ENCODE results near the gene RIC1. TPM values are rescaled to one million over a fixed set of nuclear protein-coding genes. Genes with fewer than 3 reads are reported as not detected.

Gene RIC1
- total RNA-seq, 1 donor = 37.8 TPM

DNA sequence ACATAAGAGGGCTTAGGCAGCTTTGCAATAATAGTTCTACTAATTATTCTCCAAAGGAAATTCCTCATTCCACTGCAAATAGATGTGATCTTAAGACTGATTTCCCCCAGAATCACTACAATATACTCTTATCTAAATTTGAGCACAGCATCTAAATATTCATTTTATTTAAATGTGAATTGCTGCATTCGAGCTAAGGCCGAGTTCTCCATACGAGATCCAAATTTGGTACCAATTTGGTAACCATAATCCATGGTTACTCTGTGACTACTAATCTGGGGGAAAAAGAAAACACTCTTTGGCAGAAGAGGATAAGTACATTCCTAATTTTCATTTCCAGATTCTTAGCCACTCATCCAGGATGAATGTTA, 19.7 kb upstream of the RIC1 start:
- TF ChIP-seq, protein P1, sequence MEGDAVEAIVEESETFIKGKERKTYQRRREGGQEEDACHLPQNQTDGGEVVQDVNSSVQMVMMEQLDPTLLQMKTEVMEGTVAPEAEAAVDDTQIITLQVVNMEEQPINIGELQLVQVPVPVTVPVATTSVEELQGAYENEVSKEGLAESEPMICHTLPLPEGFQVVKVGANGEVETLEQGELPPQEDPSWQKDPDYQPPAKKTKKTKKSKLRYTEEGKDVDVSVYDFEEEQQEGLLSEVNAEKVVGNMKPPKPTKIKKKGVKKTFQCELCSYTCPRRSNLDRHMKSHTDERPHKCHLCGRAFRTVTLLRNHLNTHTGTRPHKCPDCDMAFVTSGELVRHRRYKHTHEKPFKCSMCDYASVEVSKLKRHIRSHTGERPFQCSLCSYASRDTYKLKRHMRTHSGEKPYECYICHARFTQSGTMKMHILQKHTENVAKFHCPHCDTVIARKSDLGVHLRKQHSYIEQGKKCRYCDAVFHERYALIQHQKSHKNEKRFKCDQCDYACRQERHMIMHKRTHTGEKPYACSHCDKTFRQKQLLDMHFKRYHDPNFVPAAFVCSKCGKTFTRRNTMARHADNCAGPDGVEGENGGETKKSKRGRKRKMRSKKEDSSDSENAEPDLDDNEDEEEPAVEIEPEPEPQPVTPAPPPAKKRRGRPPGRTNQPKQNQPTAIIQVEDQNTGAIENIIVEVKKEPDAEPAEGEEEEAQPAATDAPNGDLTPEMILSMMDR (IDR thresholded peaks at IDR 0.05; ENCODE audit: insufficient read depth, low read length) = no peak
- no peak for DNase-seq (ENCODE audit: low read depth)
- peak overlapping the region; percentile 59 for H3K4me3 ChIP-seq (ENCODE audit: low read depth, low read length)

DNA sequence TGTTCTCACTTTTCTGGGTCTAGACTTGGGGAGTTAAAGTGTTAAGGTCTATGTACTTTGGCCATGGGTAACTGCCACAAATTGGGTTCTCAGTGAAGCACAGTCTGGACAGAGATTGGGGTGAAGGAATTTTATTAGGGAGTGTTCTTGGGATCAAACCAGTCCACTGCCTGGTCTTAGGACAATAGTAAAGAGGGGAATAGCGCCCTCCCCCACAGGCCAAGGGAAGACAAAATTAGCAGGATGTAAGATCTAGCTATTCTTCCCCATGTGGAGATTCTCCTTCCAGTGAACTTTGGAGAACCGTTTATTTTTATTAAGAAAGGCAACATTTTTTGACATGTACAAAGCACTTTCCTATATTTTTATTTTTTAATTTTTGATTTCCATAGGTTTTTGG, 18.4 kb upstream of the RIC1 start:
- no peak overlapping the region for H3K4me3 ChIP-seq (ENCODE audit: low read depth, low read length)
- DNase-seq (ENCODE audit: low read depth) = no peak
- TF ChIP-seq, protein P1 (IDR thresholded peaks at IDR 0.05; ENCODE audit: insufficient read depth, low read length) = no peak

DNA sequence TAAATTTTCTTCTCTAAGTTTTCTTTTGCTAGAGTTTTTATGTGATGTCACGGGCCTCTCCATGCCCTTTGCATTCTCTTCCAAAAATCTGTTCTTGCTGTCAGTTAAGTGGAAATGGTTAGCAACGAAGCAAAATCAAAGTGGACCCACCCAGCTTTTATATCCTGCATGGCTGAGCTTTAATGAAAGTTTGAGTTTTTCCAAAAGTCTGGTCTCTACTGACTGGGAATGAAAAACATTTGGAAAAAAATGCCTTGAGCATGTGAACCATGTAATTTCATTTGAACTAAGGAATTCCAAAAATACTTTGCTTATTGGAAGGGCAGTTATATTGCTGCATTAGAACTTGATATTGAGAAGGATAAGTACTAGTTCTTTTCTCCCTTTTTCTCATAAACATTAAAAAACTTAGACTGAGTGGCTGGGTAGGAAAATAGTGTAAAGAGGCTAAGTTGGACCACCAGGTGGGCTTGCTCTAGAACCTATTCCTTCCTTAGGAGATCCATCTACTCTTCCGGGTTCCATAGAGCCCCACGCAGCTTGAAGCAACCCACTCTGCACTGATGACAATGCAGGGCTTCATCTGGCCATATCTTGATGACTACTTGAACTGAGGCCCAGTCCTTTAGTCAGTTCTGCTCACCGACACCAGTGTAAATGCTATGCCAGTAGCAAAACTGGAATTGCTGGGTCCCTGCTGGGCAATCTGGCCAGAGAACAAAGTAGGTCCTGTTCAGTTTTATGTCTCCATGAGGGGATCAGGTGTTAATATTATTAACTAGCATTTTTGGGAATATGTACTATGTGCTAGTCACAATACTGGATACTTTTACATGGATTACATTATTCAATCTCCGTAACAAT, 17.4 kb upstream of the RIC1 start:
- H3K4me3 ChIP-seq (ENCODE audit: low read depth, low read length) = no peak overlapping the region
- TF ChIP-seq, protein P1 (IDR thresholded peaks at IDR 0.05; ENCODE audit: insufficient read depth, low read length) = no peak
- DNase-seq (ENCODE audit: low read depth) = no peak

DNA sequence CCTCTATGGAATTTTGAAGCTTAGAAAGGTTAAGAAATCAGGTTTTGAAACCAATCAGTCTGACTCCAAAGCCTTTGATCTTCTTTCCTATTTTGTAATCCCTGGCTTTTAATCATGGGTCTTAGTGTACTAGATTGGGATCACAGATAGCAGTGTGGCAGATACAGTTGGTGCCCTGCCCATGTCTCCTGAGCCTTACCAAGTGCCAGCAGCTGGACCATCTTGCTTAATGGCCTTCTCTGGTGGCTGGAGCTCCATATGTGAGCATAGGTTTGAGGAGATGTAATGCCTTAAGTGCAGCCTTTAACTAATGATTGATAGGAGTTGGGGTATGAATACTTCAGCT, 16.7 kb upstream of the RIC1 start:
- H3K4me3 ChIP-seq (ENCODE audit: low read depth, low read length) = no peak overlapping the region
- TF ChIP-seq, protein P1 (IDR thresholded peaks at IDR 0.05; ENCODE audit: insufficient read depth, low read length) = no peak
- DNase-seq (ENCODE audit: low read depth) = no peak

DNA sequence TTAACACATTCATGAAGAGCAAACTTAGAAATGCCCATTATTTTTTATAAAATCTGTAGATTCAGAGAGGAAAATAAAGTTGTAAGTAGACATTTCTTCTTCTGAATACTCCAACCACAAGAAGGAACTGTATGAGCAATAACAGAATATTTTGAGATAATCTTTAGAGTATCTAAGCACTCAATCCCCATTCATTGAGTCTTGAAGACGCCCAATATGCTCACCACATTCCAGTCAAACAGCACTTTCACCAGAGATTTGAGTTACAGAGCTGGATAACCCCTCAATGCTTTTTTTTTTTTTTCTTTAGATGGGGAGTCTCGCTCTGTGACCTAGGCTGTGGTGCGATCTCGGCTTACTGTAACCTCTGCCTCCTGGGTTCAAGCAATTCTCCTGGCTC, 14.7 kb upstream of the RIC1 start:
- TF ChIP-seq, protein P1 (IDR thresholded peaks at IDR 0.05; ENCODE audit: insufficient read depth, low read length) = no peak
- no peak for DNase-seq (ENCODE audit: low read depth)
- no peak overlapping the region for H3K4me3 ChIP-seq (ENCODE audit: low read depth, low read length)

DNA sequence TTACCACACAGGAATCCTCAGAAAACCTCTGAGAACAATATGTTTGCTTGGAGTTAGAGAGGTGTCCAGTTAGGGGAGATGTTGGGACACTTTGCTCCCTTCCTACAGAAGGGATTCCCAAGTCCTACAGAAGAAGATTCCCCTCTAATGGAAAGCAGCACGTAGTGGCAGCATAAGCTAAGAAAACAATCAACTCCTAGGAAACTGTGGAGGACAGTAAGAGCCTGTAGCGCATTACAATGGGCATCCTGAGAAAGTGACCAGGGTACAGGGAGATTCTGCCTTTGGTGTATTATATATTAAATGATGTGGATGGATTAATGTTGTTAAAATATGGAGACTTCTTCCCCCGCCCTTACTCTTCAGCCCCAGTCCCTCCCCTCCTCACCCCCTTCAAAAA, 13.9 kb upstream of the RIC1 start:
- TF ChIP-seq, protein P1 (IDR thresholded peaks at IDR 0.05; ENCODE audit: insufficient read depth, low read length) = no peak
- no peak overlapping the region for H3K4me3 ChIP-seq (ENCODE audit: low read depth, low read length)
- DNase-seq (ENCODE audit: low read depth) = no peak

DNA sequence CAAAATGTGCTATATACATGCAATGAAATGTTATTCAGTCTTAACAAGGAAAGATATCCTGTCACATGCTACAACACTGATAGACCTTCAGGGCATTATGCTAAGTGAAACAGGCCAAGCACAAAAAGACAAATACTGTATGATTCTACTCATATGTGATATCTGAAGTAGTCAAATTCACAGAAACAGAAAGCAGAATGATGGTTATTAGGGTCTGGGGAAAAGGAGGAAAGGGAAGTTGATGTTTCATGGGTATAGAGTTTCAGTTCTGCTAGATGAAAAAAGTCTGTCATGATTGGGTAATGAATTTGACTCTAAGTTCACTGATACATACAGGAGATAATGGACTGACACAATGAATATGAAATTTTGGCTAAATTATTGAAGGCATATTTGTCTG, 11.2 kb upstream of the RIC1 start:
- TF ChIP-seq, protein P1 (IDR thresholded peaks at IDR 0.05; ENCODE audit: insufficient read depth, low read length) = no peak
- no peak for DNase-seq (ENCODE audit: low read depth)
- H3K4me3 ChIP-seq (ENCODE audit: low read depth, low read length) = no peak overlapping the region

Measured in fibroblast of the aortic adventitia (primary cell).